Omental fat pad (tissue), 4 donors: Measurements from ENCODE around the gene PDILT. TPM values are rescaled to one million over a fixed set of nuclear protein-coding genes. Genes with fewer than 3 reads are reported as not detected.
"Not testable (repeated sequence)": the region's sequence is repeated elsewhere in the genome, so short reads cannot be mapped to it uniquely, and the experiment has no call there.

Source experiments
- ATAC-seq: fragments of 150-250 bp; one replicate; pipeline ENCODE4 v1.9.1; 2016; ENCODE audit warnings: mild to moderate bottlenecking, moderate library complexity; ENCODE audit not compliant: low FRiP score
- DNase-seq: peaks from one replicate; pipeline ENCODE4 v3.0.0-alpha.2; 2019; ENCODE audit warnings: low spot score
- CTCF ChIP-seq, 3 donors: fragments of 450-650 bp; IDR thresholded peaks; one replicate each; pipeline ENCODE4 v1.5.1; 2016 to 2017; ENCODE audit warnings: antibody characterized with exemption in 3 of 3, mild to moderate bottlenecking in 3 of 3, moderate library complexity in 2 of 3
- total RNA-seq, 4 donors: library from RNA; depleted of rRNA; stranded (reverse); fragments of >200 nt; gene quantifications; one replicate each; pipeline ENCODE4 v1.1.0, GENCODE V29; 2016

PDILT gene
- total RNA-seq, 4 donors from 2014 or later = not detected

- DNase-seq (no peak), ATAC-seq (no peak)
- TF ChIP-seq CTCF (IDR thresholded peaks at IDR 0.05) = no peak
Observed at GRCh38 chr16:20323591-20324117, 80.9 kb downstream of the PDILT start.

- DNase-seq (no peak), ATAC-seq (no peak)
- no peak for TF ChIP-seq CTCF (IDR thresholded peaks at IDR 0.05)
Observed at GRCh38 chr16:20322696-20323095, 81.8 kb downstream of the PDILT start.

GRCh38 chr16:20321671-20322070, 82.9 kb downstream of the PDILT start:
- ATAC-seq (no peak), DNase-seq (no peak)
- no peak for TF ChIP-seq CTCF (IDR thresholded peaks at IDR 0.05)

GRCh38 chr16:20321051-20321450, 83.5 kb downstream of the PDILT start:
- not testable (repeated sequence) for ATAC-seq, DNase-seq

GRCh38 chr16:20320592-20320991, 83.9 kb downstream of the PDILT start:
- TF ChIP-seq CTCF (IDR thresholded peaks at IDR 0.05) = no peak
- no peak for ATAC-seq

GRCh38 chr16:20320178-20320577, 84.4 kb downstream of the PDILT start:
- ATAC-seq (no peak), DNase-seq (no peak)
- no peak for TF ChIP-seq CTCF (IDR thresholded peaks at IDR 0.05)

More at GRCh38 chr16:20320592-20320991, 83.9 kb downstream of the PDILT start:
- no peak for DNase-seq

DNA sequence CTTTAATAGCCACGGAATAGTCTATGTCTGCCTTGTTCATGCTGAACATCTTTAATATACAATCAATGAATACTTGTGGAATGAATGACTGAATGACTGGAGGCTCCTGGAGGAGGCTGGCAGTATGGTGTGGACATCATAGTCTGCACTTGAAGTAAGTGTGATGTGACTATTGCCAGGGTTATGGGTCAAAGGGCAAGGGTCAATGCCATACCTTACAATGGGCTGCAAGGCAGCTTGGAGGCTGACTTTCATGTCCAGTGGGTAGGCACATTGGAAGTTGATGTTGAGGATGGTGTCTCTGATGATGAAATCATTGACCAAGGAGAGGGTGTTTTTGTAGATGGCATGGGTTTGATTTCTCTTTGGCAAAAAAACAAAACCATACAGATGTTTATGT, 85.1 kb downstream of the PDILT start:
- no peak for DNase-seq
- TF ChIP-seq CTCF (IDR thresholded peaks at IDR 0.05) = no peak
- no peak for ATAC-seq

GRCh38 chr16:20318437-20318836, 86.1 kb downstream of the PDILT start:
- DNase-seq = no peak
- no peak for ATAC-seq
- no peak for TF ChIP-seq CTCF (IDR thresholded peaks at IDR 0.05)
